ENCODE data around the gene AGRN.

DNA sequence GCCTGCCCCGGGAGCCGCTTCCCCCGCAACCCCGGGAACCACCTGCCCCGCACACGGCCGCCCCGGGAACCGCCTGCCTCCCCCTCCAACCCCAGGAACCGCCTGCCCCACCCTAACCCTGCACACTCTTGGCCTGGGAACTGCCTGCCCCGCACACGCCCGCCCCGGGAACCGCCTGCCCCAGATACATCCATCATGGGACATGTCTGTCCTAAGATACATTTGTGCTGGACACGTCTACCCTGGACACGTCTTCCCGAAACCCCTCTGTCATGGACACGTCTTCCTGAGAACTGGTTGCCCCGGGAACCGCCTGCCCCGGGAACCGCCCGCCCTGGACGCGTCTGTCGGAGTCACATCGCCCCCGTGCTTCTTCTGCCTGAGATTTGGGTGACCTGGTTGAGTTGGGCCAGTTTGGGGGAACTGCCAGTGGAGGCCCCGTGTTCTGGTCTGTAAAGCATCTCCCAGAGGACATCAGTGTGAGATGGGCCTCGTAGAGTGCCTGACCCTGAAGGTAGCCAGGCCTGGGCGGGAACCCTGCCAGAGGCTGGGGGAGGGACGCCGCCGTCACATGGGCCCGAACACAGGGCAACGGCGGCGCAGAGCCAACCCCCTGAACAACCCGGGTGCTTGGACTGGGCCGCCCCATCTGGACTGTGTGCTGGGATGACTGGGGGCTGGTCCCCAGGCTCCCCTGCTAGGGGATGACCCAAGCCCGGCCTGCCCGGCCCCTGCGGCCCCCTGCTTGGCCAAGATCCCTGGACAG lies 41.7 kb upstream of the AGRN start:
- TF ChIP-seq, protein P1, sequence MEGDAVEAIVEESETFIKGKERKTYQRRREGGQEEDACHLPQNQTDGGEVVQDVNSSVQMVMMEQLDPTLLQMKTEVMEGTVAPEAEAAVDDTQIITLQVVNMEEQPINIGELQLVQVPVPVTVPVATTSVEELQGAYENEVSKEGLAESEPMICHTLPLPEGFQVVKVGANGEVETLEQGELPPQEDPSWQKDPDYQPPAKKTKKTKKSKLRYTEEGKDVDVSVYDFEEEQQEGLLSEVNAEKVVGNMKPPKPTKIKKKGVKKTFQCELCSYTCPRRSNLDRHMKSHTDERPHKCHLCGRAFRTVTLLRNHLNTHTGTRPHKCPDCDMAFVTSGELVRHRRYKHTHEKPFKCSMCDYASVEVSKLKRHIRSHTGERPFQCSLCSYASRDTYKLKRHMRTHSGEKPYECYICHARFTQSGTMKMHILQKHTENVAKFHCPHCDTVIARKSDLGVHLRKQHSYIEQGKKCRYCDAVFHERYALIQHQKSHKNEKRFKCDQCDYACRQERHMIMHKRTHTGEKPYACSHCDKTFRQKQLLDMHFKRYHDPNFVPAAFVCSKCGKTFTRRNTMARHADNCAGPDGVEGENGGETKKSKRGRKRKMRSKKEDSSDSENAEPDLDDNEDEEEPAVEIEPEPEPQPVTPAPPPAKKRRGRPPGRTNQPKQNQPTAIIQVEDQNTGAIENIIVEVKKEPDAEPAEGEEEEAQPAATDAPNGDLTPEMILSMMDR (IDR thresholded peaks at IDR 0.05) = no peak
- TF ChIP-seq EZH2 (IDR thresholded peaks at IDR 0.05) = no peak
